Neural crest cell (in vitro differentiated cells): ENCODE results near the gene KPRP. TPM values are rescaled to one million over a fixed set of nuclear protein-coding genes. Genes with fewer than 3 reads are reported as not detected.

ENCODE experiments used
- DNase-seq: peaks from one replicate; pipeline ENCODE4 v3.0.0; 2021; ENCODE audit warnings: low read depth, mixed read lengths, low spot score
- H3K27ac Mint-ChIP-seq: one replicate; pipeline ENCODE4 v1.8.0; 2021; ENCODE audit warnings: mild to moderate bottlenecking, mixed read lengths; ENCODE audit not compliant: unreplicated experiment
- H3K27me3 Mint-ChIP-seq: 2 replicates; pipeline ENCODE4 v1.8.0; 2021; ENCODE audit warnings: low read depth, mild to moderate bottlenecking, mixed read lengths
- H3K36me3 Mint-ChIP-seq: 2 replicates; pipeline ENCODE4 v1.8.0; 2021; ENCODE audit warnings: low read depth, mild to moderate bottlenecking, mixed read lengths
- H3K4me1 Mint-ChIP-seq: 2 replicates; pipeline ENCODE4 v1.8.0; 2021; ENCODE audit warnings: mixed read lengths
- H3K4me3 Mint-ChIP-seq: one replicate; pipeline ENCODE4 v1.8.0; 2021; ENCODE audit warnings: mild to moderate bottlenecking, mixed read lengths
- H3K9me3 Mint-ChIP-seq: 2 replicates; pipeline ENCODE4 v1.8.0; 2021; ENCODE audit warnings: mixed read lengths
- CTCF ChIP-seq: fragments of 200-600 bp; sonication (generic); conservative IDR thresholded peaks from 2 replicates; pipeline ENCODE4 v1.5.0; 2021; ENCODE audit warnings: antibody characterized with exemption, mild to moderate bottlenecking
- total RNA-seq: library from RNA; stranded (reverse); gene quantifications from 2 replicates; pipeline ENCODE4 v1.2.1, GENCODE V29; 2021

Gene KPRP
- total RNA-seq, 1 donor from 2014 or later, result not detected

- Mint-ChIP-seq H3K4me1 (no peaks in the 10 kb centered on the region), H3K36me3 (peaks cover 2% of the 10 kb centered on the region), H3K27me3 (no peaks in the 10 kb centered on the region), H3K27ac (no peak overlapping the region), H3K9me3 (peaks cover 27% of the 10 kb centered on the region), H3K4me3 (no peak overlapping the region)
- no peak for TF ChIP-seq CTCF
- no peak for DNase-seq
These were observed 19.8 kb upstream of the KPRP start for GRCh38 chr1:152737997-152738396.

DNA sequence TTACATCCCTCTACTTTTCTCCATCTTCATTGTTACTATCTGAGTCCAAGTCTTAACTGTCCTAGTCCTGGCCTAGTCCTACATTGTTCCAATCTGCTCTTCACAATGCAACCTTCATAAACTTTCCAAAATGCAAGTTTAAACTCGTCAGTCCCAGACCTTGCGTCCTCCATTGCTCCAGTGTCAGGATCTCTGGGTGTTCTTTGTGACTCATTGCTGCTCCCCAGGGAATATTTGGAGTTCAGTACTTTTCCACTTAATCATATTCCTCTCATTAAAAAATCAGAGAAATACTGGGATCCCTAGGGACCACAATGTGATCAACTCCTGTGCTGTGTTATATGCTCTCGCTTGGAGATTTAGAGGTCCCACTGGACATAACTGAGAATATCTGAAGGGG is 18.0 kb upstream of the KPRP start:
- Mint-ChIP-seq H3K4me1 (no peaks in the 10 kb centered on the region), H3K27me3 (no peaks in the 10 kb centered on the region), H3K36me3 (peaks cover 2% of the 10 kb centered on the region), H3K9me3 (peaks cover 31% of the 10 kb centered on the region), H3K27ac (no peak overlapping the region), H3K4me3 (no peak overlapping the region)
- no peak for DNase-seq
- TF ChIP-seq CTCF, result no peak

DNA sequence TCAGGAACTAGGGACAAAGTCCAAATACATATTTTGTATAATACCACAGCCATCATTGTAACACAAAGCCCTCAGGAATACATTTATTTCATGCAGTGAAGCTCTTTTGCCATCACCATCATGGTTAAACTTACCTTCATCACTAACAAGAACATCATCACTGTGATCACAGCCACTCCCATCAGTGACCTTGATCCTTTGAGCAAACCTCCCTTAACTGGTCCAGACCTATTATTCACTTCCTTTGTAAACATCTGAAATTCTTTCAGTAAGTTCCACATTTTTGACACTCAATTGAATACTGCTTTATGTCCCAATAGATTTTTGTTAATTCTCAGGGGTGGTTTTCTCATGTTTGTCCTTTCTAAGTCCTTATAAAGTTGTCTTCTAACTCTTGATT is 16.2 kb upstream of the KPRP start:
- H3K4me3 Mint-ChIP-seq, result no peak overlapping the region

GRCh38 chr1:152743371-152744145 is 14.3 kb upstream of the KPRP start:
- TF ChIP-seq CTCF, result no peak
- Mint-ChIP-seq H3K9me3 (peaks cover 33% of the 10 kb centered on the region), H3K27ac (no peak overlapping the region), H3K4me1 (no peaks in the 10 kb centered on the region), H3K27me3 (no peaks in the 10 kb centered on the region), H3K4me3 (no peak overlapping the region), H3K36me3 (peaks cover 3% of the 10 kb centered on the region)
- no peak for DNase-seq

More for the DNA sequence above, 16.2 kb upstream of the KPRP start:
- no peak for TF ChIP-seq CTCF
- DNase-seq, result no peak
- Mint-ChIP-seq H3K27me3 (no peaks in the 10 kb centered on the region), H3K36me3 (no peaks in the 10 kb centered on the region), H3K9me3 (peaks cover 33% of the 10 kb centered on the region), H3K4me1 (no peaks in the 10 kb centered on the region), H3K27ac (no peak overlapping the region)

DNA sequence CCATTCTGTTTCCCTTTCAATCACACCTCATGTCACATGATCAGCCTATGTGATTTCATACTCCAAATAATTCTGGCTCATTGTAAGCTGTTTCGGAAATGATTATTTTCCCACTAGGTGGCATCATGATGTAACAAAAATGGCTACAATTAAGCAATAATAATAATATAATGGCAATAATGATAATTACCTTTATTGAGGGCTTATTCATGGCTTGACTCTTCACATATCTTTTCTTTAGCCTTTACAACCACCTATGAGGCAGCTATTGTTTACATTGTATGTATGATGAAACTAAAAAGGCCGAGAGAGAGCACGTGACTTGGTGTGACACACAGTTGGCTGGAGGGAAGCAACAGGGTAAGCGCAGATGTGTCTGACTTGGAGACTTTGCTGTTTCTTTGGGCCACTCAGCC is 12.5 kb upstream of the KPRP start:
- H3K27me3 Mint-ChIP-seq, result no peaks in the 10 kb centered on the region
- H3K27ac Mint-ChIP-seq, result no peak overlapping the region
- peaks cover 4% of the 10 kb centered on the region for H3K36me3 Mint-ChIP-seq
- DNase-seq, result no peak
- H3K9me3 Mint-ChIP-seq, result peaks cover 36% of the 10 kb centered on the region
- H3K4me1 Mint-ChIP-seq, result no peaks in the 10 kb centered on the region
- no peak for TF ChIP-seq CTCF
- no peak overlapping the region for H3K4me3 Mint-ChIP-seq
